IPS-20b (cell line): ENCODE measurements around the gene TMEM219.

Experiments
- H3K27ac ChIP-seq: one replicate; pipeline ENCODE4 v1.5.1; 2013; ENCODE audit warnings: low read length
- H3K27me3 ChIP-seq: 2 replicates; pipeline ENCODE4 v1.6.1; 2013; ENCODE audit warnings: mild to moderate bottlenecking, low read length, inconsistent platforms; ENCODE audit not compliant: insufficient read depth
- H3K36me3 ChIP-seq: 2 replicates; pipeline ENCODE4 v1.6.1; 2013; ENCODE audit warnings: low read depth, mild to moderate bottlenecking, inconsistent platforms, low read length, moderate library complexity; ENCODE audit not compliant: insufficient read depth
- H3K4me1 ChIP-seq: 2 replicates; pipeline ENCODE4 v1.6.1; 2013; ENCODE audit warnings: mild to moderate bottlenecking, control low read depth, inconsistent platforms, low read length, moderate library complexity; ENCODE audit not compliant: insufficient read depth
- H3K4me3 ChIP-seq: 2 replicates; pipeline ENCODE4 v1.5.1; 2013; ENCODE audit warnings: mild to moderate bottlenecking, low read length, inconsistent platforms
- H3K9ac ChIP-seq: 2 replicates; pipeline ENCODE4 v1.6.1; 2013; ENCODE audit warnings: low read depth, mild to moderate bottlenecking, inconsistent platforms, low read length, moderate library complexity
- H3K9me3 ChIP-seq: 2 replicates; pipeline ENCODE4 v1.6.1; 2013; ENCODE audit warnings: mild to moderate bottlenecking, low read depth, low read length, inconsistent platforms; ENCODE audit not compliant: insufficient read depth

Gene TMEM219

DNA sequence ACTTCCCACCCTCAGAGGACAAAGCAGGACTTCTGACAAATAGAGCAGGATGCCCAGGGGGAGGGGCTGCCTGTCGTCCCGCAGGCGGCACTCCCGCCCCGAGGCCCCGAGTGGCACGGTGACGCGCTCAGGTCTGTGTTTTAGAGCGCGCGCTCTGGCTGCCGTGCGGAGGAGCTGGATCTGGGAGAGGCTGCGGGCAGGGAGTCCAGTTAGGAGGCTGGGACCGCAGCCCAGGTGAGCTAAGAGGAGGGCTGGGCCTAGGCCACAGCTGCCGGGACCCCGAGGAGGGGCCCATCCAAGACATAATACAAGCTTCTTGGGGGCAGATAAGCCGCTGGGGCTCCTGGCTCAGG, 42.5 kb downstream of the TMEM219 start:
- no peak overlapping the region for H3K4me3 ChIP-seq
- H3K36me3 ChIP-seq: no peaks in the 10 kb centered on the region; the same call in 1 of the 2 replicates
- H3K27ac ChIP-seq: no peak overlapping the region
- no peaks in the 10 kb centered on the region for H3K9me3 ChIP-seq
- H3K27me3 ChIP-seq: peaks cover 8% of the 10 kb centered on the region
- H3K4me1 ChIP-seq: peaks cover 2% of the 10 kb centered on the region; the same call in 1 of the 2 replicates
- no peak overlapping the region for H3K9ac ChIP-seq

GRCh38 chr16:30004811-30005242, 42.9 kb downstream of the TMEM219 start:
- no peak overlapping the region for H3K9ac ChIP-seq
- no peak overlapping the region for H3K4me3 ChIP-seq
- H3K27ac ChIP-seq: no peak overlapping the region
- peaks cover 2% of the 10 kb centered on the region; the same call in 1 of the 2 replicates for H3K4me1 ChIP-seq
- H3K27me3 ChIP-seq: peaks cover 12% of the 10 kb centered on the region
- no peaks in the 10 kb centered on the region; the same call in 1 of the 2 replicates for H3K36me3 ChIP-seq
- H3K9me3 ChIP-seq: no peaks in the 10 kb centered on the region

GRCh38 chr16:30005341-30006094, 43.6 kb downstream of the TMEM219 start:
- H3K9ac ChIP-seq: no peak overlapping the region

GRCh38 chr16:30006095-30006473, 44.2 kb downstream of the TMEM219 start:
- Histone ChIP-seq H3K27ac (no peak overlapping the region), H3K9me3 (no peaks in the 10 kb centered on the region), H3K27me3 (peaks cover 22% of the 10 kb centered on the region), H3K9ac (no peak overlapping the region), H3K4me1 (peaks cover 2% of the 10 kb centered on the region; the same call in 1 of the 2 replicates), H3K4me3 (no peak overlapping the region), H3K36me3 (no peaks in the 10 kb centered on the region; the same call in 1 of the 2 replicates)

More at GRCh38 chr16:30005341-30006094, 43.6 kb downstream of the TMEM219 start:
- H3K27ac ChIP-seq: no peak overlapping the region
- H3K4me1 ChIP-seq: peaks cover 2% of the 10 kb centered on the region; the same call in 1 of the 2 replicates
- H3K36me3 ChIP-seq: no peaks in the 10 kb centered on the region; the same call in 1 of the 2 replicates
- H3K27me3 ChIP-seq: peaks cover 19% of the 10 kb centered on the region
- no peak overlapping the region for H3K4me3 ChIP-seq
- H3K9me3 ChIP-seq: no peaks in the 10 kb centered on the region

DNA sequence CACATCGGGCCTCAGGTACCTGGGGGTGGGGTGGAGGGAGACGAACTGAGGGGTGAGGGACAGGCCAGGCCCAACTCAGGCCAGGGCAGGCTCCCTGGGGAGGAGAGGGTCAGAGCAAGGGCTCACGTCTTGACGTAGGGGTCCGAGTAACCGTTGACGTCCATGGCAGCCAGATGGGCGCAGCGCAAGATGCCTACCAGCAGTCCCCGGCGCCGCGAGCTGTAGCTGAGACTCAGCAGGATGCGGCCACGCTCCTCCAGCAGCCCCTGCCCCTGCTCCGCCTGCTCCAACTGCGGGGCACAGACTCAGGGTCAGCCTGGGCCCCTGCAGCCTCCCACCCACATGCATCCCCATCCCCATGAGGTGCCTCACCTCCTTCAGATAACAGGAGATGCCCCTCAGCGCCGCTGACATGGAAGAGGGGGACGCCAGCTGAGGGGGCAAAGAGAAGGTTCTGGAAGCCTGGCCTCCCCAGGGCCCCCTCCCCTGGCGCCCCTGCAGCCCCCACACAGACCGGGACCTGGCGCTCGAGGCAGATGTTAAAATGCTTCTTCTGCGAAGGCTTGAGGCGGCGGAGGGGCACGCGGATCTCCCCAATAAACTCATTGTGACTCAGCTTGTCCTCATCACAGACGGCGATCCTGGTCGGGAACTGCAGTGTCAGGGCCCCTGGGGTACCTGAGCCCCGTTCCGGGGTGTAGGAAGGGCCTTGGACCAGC, 44.9 kb downstream of the TMEM219 start:
- H3K9ac ChIP-seq: no peak overlapping the region
- H3K36me3 ChIP-seq: no peaks in the 10 kb centered on the region; the same call in 1 of the 2 replicates
- H3K9me3 ChIP-seq: no peaks in the 10 kb centered on the region
- no peak overlapping the region for H3K27ac ChIP-seq
- H3K27me3 ChIP-seq: peaks cover 27% of the 10 kb centered on the region
- H3K4me3 ChIP-seq: no peak overlapping the region
- no peaks in the 10 kb centered on the region; the same call in 1 of the 2 replicates for H3K4me1 ChIP-seq

GRCh38 chr16:30007378-30007895, 45.6 kb downstream of the TMEM219 start:
- Histone ChIP-seq H3K36me3 (no peaks in the 10 kb centered on the region; the same call in 1 of the 2 replicates), H3K27ac (no peak overlapping the region), H3K4me3 (no peak overlapping the region), H3K4me1 (no peaks in the 10 kb centered on the region; the same call in 1 of the 2 replicates), H3K9ac (no peak overlapping the region), H3K27me3 (peaks cover 33% of the 10 kb centered on the region), H3K9me3 (no peaks in the 10 kb centered on the region)

- H3K36me3 ChIP-seq: no peaks in the 10 kb centered on the region
These were observed 47.4 kb downstream of the TMEM219 start for GRCh38 chr16:30009085-30009862.

DNA sequence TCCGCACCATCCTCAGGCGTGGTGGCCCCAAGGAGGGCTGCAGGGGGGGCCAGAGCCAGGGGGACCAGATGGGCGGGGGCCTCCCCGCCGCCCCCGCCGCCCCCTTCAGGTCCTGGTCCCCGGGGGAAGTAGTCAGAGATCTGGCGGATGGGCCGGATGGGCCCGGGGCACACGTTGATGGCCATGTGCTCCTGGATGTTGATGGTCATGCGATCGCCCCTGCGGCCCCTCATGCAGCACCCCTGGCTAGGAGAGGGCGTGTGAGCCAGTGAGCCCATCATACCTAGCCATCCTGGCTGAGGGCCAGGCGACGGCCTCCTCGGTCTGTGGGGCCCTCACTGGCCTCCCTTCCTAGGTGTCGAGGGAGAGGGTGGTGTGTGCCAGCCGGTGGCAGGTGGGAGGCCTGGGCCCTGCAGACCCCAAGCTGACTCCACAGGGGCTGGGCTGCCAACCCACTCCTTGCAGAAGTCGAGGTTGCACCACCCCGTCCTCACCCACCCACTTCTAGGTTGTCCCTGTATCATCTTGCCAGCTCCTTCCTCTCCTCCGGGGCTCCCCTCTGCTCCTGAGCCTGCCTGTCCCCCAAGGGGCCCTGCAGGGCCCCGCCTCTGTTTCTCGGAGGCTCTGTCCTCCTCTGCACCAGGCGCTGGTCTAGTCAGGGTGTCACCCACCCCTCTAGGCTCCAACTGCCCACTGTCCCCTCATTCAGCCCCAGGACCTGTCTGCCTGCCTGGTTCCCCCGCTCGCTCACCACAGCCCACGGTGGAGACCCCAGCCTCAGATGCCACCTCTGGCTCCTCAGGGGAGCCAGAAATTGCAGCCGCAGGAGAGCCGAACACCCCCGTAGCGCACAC, 48.3 kb downstream of the TMEM219 start:
- H3K9ac ChIP-seq: no peak overlapping the region
- H3K36me3 ChIP-seq: no peaks in the 10 kb centered on the region
- H3K9me3 ChIP-seq: no peaks in the 10 kb centered on the region
- no peaks in the 10 kb centered on the region; the same call in 1 of the 2 replicates for H3K4me1 ChIP-seq
- peaks cover 37% of the 10 kb centered on the region for H3K27me3 ChIP-seq
- H3K4me3 ChIP-seq: peak overlapping the region; percentile 73
- no peak overlapping the region for H3K27ac ChIP-seq

More at GRCh38 chr16:30009085-30009862, 47.4 kb downstream of the TMEM219 start:
- Histone ChIP-seq H3K27me3 (peaks cover 37% of the 10 kb centered on the region), H3K4me3 (no peak overlapping the region), H3K4me1 (no peaks in the 10 kb centered on the region; the same call in 1 of the 2 replicates), H3K9me3 (no peaks in the 10 kb centered on the region), H3K9ac (no peak overlapping the region), H3K27ac (no peak overlapping the region)

GRCh38 chr16:30010844-30011713, 49.2 kb downstream of the TMEM219 start, which contains the start of gene DOC2A:
Gene DOC2A (minus strand): TSS chr16:30011027. CDS start chr16:30010222, 805 bp downstream.
- Histone ChIP-seq H3K36me3 (no peaks in the 10 kb centered on the region), H3K27me3 (peaks cover 37% of the 10 kb centered on the region), H3K4me3 (peak within 1 kb of the TSS; percentile 73), H3K27ac (no peak within 1 kb of the TSS), H3K9ac (no peak within 1 kb of the TSS), H3K9me3 (no peaks in the 10 kb centered on the region), H3K4me1 (no peaks in the 10 kb centered on the region; the same call in 1 of the 2 replicates)
